Thymus (tissue), 11 donors: ENCODE results near the gene FBRSL1. TPM values are rescaled to one million over a fixed set of nuclear protein-coding genes. Genes with fewer than 3 reads are reported as not detected.

ENCODE experiments used
- DNase-seq, 9 donors: peaks; one replicate each; pipeline ENCODE4 v3.0.0-alpha.2; 2013; ENCODE audit warnings: low spot score in 9 of 9, low read depth in 6 of 9, missing footprints in 1 of 9
- H3K27ac ChIP-seq, 2 donors: one replicate each; pipeline ENCODE4 v1.5.1; 2013; ENCODE audit warnings: control low read depth in 1 of 2, low read depth in 1 of 2, low read length in 1 of 2, mild to moderate bottlenecking in 1 of 2, moderate library complexity in 1 of 2
- H3K27me3 ChIP-seq, 2 donors: one replicate each; pipeline ENCODE4 v1.5.1; 2013; ENCODE audit warnings: low read length in 1 of 2; ENCODE audit not compliant: control insufficient read depth in 2 of 2, insufficient read depth in 1 of 2
- H3K36me3 ChIP-seq, 2 donors: one replicate each; pipeline ENCODE4 v1.5.1; 2013; ENCODE audit warnings: low read length in 1 of 2, mild to moderate bottlenecking in 1 of 2, moderate library complexity in 1 of 2; ENCODE audit not compliant: control insufficient read depth in 2 of 2, insufficient read depth in 2 of 2
- H3K4me1 ChIP-seq, 2 donors: one replicate each; pipeline ENCODE4 v1.5.1; 2013; ENCODE audit warnings: low read length in 2 of 2; ENCODE audit not compliant: control insufficient read depth in 2 of 2, insufficient read depth in 2 of 2
- H3K4me3 ChIP-seq, 2 donors: one replicate each; pipeline ENCODE4 v1.5.1; 2013; ENCODE audit warnings: low read length in 2 of 2, control low read depth in 1 of 2, mild to moderate bottlenecking in 1 of 2
- H3K9me3 ChIP-seq, 2 donors: one replicate each; pipeline ENCODE4 v1.5.1; 2013; ENCODE audit warnings: low read length in 1 of 2, mild to moderate bottlenecking in 1 of 2; ENCODE audit not compliant: control insufficient read depth in 2 of 2, insufficient read depth in 1 of 2
- WGBS: extraction: QIAGEN DNeasy Blood & Tissue Kit; methylation state at CpG from one replicate; pipeline ENCODE4 v1.1.7; 2013; 5-methylcytosine and 5-hydroxymethylcytosine counted together
- polyA plus RNA-seq: library from polyadenylated mRNA; stranded (reverse); fragments of 200-250 nt; gene quantifications from one replicate; pipeline ENCODE4 v1.2.3, GENCODE V29; 2013
- total RNA-seq: library from RNA; stranded (reverse); fragments of 120-200 nt; gene quantifications from one replicate; pipeline ENCODE4 v1.2.4, GENCODE V29; 2013
- donor health status: healthy.

The FBRSL1 gene
- total and polyA plus RNA-seq, 2 donors, result 5.9 to 28.7 TPM

- WGBS, result 91% methylated on average over 18 of the region's 18 CpGs
- DNase-seq, result no peak
- H3K27ac ChIP-seq, result no peak overlapping the region
- H3K4me3 ChIP-seq, result no peak overlapping the region
- peaks cover 0 to 13% of the 10 kb centered on the region in 2 donors for H3K27me3 ChIP-seq
- peaks cover 0 to 20% of the 10 kb centered on the region in 2 donors for H3K9me3 ChIP-seq
- H3K4me1 ChIP-seq, result peaks cover 12 to 45% of the 10 kb centered on the region in 2 donors
- H3K36me3 ChIP-seq, result no peaks in the 10 kb centered on the region
These were observed 23.4 kb upstream of the FBRSL1 start for GRCh38 chr12:132466241-132467201.

GRCh38 chr12:132467511-132467910 is 22.4 kb upstream of the FBRSL1 start:
- 88% methylated on average over 13 of the region's 13 CpGs for WGBS
- H3K4me1 ChIP-seq, result peaks cover 12 to 45% of the 10 kb centered on the region in 2 donors
- peaks cover 0 to 19% of the 10 kb centered on the region in 2 donors for H3K27me3 ChIP-seq
- no peaks in the 10 kb centered on the region for H3K36me3 ChIP-seq
- H3K4me3 ChIP-seq, result no peak overlapping the region
- H3K27ac ChIP-seq, result no peak overlapping the region
- no peak for DNase-seq
- peaks cover 0 to 20% of the 10 kb centered on the region in 2 donors for H3K9me3 ChIP-seq

- peak in 1 of 9 donors; percentile 63 for DNase-seq
- Histone ChIP-seq H3K27me3 (peaks cover 0 to 21% of the 10 kb centered on the region in 2 donors), H3K9me3 (peaks cover 0 to 24% of the 10 kb centered on the region in 2 donors), H3K27ac (no peak overlapping the region), H3K4me3 (no peak overlapping the region), H3K4me1 (peaks cover 12 to 45% of the 10 kb centered on the region in 2 donors), H3K36me3 (no peaks in the 10 kb centered on the region)
- 8% methylated on average over 9 of the region's 9 CpGs for WGBS
These were observed 20.5 kb upstream of the FBRSL1 start for GRCh38 chr12:132469423-132469822.

GRCh38 chr12:132470397-132470796 is 19.6 kb upstream of the FBRSL1 start:
- peaks cover 0 to 24% of the 10 kb centered on the region in 2 donors for H3K9me3 ChIP-seq
- no peaks in the 10 kb centered on the region for H3K36me3 ChIP-seq
- H3K4me1 ChIP-seq, result peaks cover 6 to 38% of the 10 kb centered on the region in 2 donors
- no peak overlapping the region for H3K27ac ChIP-seq
- H3K4me3 ChIP-seq, result no peak overlapping the region
- 13% methylated on average over 3 of the region's 3 CpGs for WGBS
- DNase-seq, result no peak
- peaks cover 0 to 21% of the 10 kb centered on the region in 2 donors for H3K27me3 ChIP-seq

GRCh38 chr12:132471011-132471857 is 18.7 kb upstream of the FBRSL1 start:
- Histone ChIP-seq H3K4me1 (peaks cover 5 to 38% of the 10 kb centered on the region in 2 donors), H3K4me3 (no peak overlapping the region), H3K9me3 (peaks cover 0 to 16% of the 10 kb centered on the region in 2 donors), H3K27me3 (peaks cover 0 to 21% of the 10 kb centered on the region in 2 donors), H3K27ac (no peak overlapping the region), H3K36me3 (no peaks in the 10 kb centered on the region)
- DNase-seq, result peak in 1 of 9 donors; percentile 53
- 51% methylated on average over 18 of the region's 18 CpGs for WGBS

- DNase-seq, result no peak
- Histone ChIP-seq H3K4me1 (peaks cover 11 to 42% of the 10 kb centered on the region in 2 donors), H3K27ac (no peak overlapping the region), H3K36me3 (no peaks in the 10 kb centered on the region), H3K4me3 (no peak overlapping the region), H3K9me3 (peaks cover 0 to 10% of the 10 kb centered on the region in 2 donors), H3K27me3 (peaks cover 0 to 21% of the 10 kb centered on the region in 2 donors)
- WGBS, result 96% methylated on average over 16 of the region's 16 CpGs
These were observed 18.1 kb upstream of the FBRSL1 start for GRCh38 chr12:132471858-132472255.

GRCh38 chr12:132472386-132472785 is 17.6 kb upstream of the FBRSL1 start:
- Histone ChIP-seq H3K9me3 (peaks cover 0 to 12% of the 10 kb centered on the region in 2 donors), H3K27ac (no peak overlapping the region), H3K27me3 (peaks cover 0 to 21% of the 10 kb centered on the region in 2 donors), H3K4me3 (no peak overlapping the region), H3K36me3 (no peaks in the 10 kb centered on the region), H3K4me1 (peaks cover 11 to 47% of the 10 kb centered on the region in 2 donors)
- DNase-seq, result no peak
- 90% methylated on average over 15 of the region's 15 CpGs for WGBS

- peaks cover 0 to 12% of the 10 kb centered on the region in 2 donors for H3K9me3 ChIP-seq
These were observed 15.7 kb upstream of the FBRSL1 start for GRCh38 chr12:132474237-132474741.

More at GRCh38 chr12:132474237-132474741, 15.7 kb upstream of the FBRSL1 start:
- no peak for DNase-seq
- H3K4me1 ChIP-seq, result peaks cover 9 to 50% of the 10 kb centered on the region in 2 donors
- H3K27me3 ChIP-seq, result peaks cover 0 to 21% of the 10 kb centered on the region in 2 donors
- no peak overlapping the region for H3K27ac ChIP-seq
- H3K4me3 ChIP-seq, result peak overlapping the region in 1 of 2 donors; percentile 22
- H3K36me3 ChIP-seq, result no peaks in the 10 kb centered on the region
- 53% methylated on average over 27 of the region's 35 CpGs for WGBS
